ENCODE measurements around the gene NDFIP2.

Gene NDFIP2

GRCh38 chr13:79557666-79558065 lies 76.7 kb downstream of the NDFIP2 start:
- H3K79me2 ChIP-seq (ENCODE audit: insufficient read depth, low read length) = no peaks in the 10 kb centered on the region
- TF ChIP-seq EZH2phosphoT487 (IDR thresholded peaks at IDR 0.05; ENCODE audit: borderline replicate concordance) (no peak), CTCF (conservative IDR thresholded peaks at IDR 0.05; ENCODE audit: low read length) (no peak)
- H3K9ac ChIP-seq (ENCODE audit: low read depth, low read length, poor library complexity, severe bottlenecking) = no peak overlapping the region
- H3F3A ChIP-seq (ENCODE audit: low read depth) = no peaks in the 10 kb centered on the region
- no peaks in the 10 kb centered on the region for H3K4me1 ChIP-seq (ENCODE audit: insufficient read depth, low read length, poor library complexity, severe bottlenecking)
- no peak overlapping the region for H3K4me3 ChIP-seq (ENCODE audit: low read length, poor library complexity, severe bottlenecking)
- H3K27me3 ChIP-seq (ENCODE audit: insufficient read depth, low read length, poor library complexity, severe bottlenecking) = no peaks in the 10 kb centered on the region
- no peak overlapping the region for H3K4me2 ChIP-seq (ENCODE audit: low read depth, low read length, poor library complexity, severe bottlenecking)
- H3K9me3 ChIP-seq (ENCODE audit: insufficient read depth, low read depth, low read length) = peaks cover 2% of the 10 kb centered on the region; the same call in 1 of the 2 replicates
- no peak overlapping the region for H2AFZ ChIP-seq (ENCODE audit: low read length)
- no peaks in the 10 kb centered on the region for H4K20me1 ChIP-seq (ENCODE audit: insufficient read depth, low read length, poor library complexity, severe bottlenecking)
- H3K9me2 ChIP-seq (replicated peaks; ENCODE audit: low read depth, low read length) = no peaks in the 10 kb centered on the region
- H3K36me3 ChIP-seq (ENCODE audit: insufficient read depth, low read length) = no peaks in the 10 kb centered on the region

- no peak overlapping the region for H3K4me2 ChIP-seq (ENCODE audit: low read depth, low read length, poor library complexity, severe bottlenecking)
- no peak overlapping the region for H3K4me3 ChIP-seq (ENCODE audit: low read length, poor library complexity, severe bottlenecking)
- H3K9me3 ChIP-seq (ENCODE audit: insufficient read depth, low read depth, low read length) = peaks cover 6% of the 10 kb centered on the region; the same call in 1 of the 2 replicates
- H3K4me1 ChIP-seq (ENCODE audit: insufficient read depth, low read length, poor library complexity, severe bottlenecking) = no peaks in the 10 kb centered on the region
- no peaks in the 10 kb centered on the region for H3F3A ChIP-seq (ENCODE audit: low read depth)
- no peak overlapping the region for H3K9ac ChIP-seq (ENCODE audit: low read depth, low read length, poor library complexity, severe bottlenecking)
- no peak for TF ChIP-seq CTCF (conservative IDR thresholded peaks at IDR 0.05; ENCODE audit: low read length)
- no peak for TF ChIP-seq EZH2phosphoT487 (IDR thresholded peaks at IDR 0.05; ENCODE audit: borderline replicate concordance)
- H3K79me2 ChIP-seq (ENCODE audit: insufficient read depth, low read length) = no peaks in the 10 kb centered on the region
- no peaks in the 10 kb centered on the region for H3K36me3 ChIP-seq (ENCODE audit: insufficient read depth, low read length)
- H2AFZ ChIP-seq (ENCODE audit: low read length) = no peak overlapping the region
- no peaks in the 10 kb centered on the region for H3K27me3 ChIP-seq (ENCODE audit: insufficient read depth, low read length, poor library complexity, severe bottlenecking)
- no peaks in the 10 kb centered on the region for H3K9me2 ChIP-seq (replicated peaks; ENCODE audit: low read depth, low read length)
- H4K20me1 ChIP-seq (ENCODE audit: insufficient read depth, low read length, poor library complexity, severe bottlenecking) = no peaks in the 10 kb centered on the region
Observed at GRCh38 chr13:79560954-79561353, 80.0 kb downstream of the NDFIP2 start.

GRCh38 chr13:79562557-79562956 lies 81.6 kb downstream of the NDFIP2 start:
- Histone ChIP-seq H4K20me1 (ENCODE audit: insufficient read depth, low read length, poor library complexity, severe bottlenecking) (no peaks in the 10 kb centered on the region), H3K9me2 (replicated peaks; ENCODE audit: low read depth, low read length) (no peaks in the 10 kb centered on the region), H3K9me3 (ENCODE audit: insufficient read depth, low read depth, low read length) (peaks cover 6% of the 10 kb centered on the region; the same call in 1 of the 2 replicates), H3K27me3 (ENCODE audit: insufficient read depth, low read length, poor library complexity, severe bottlenecking) (no peaks in the 10 kb centered on the region), H3K36me3 (ENCODE audit: insufficient read depth, low read length) (no peaks in the 10 kb centered on the region), H3K9ac (ENCODE audit: low read depth, low read length, poor library complexity, severe bottlenecking) (no peak overlapping the region), H3K4me1 (ENCODE audit: insufficient read depth, low read length, poor library complexity, severe bottlenecking) (no peaks in the 10 kb centered on the region), H2AFZ (ENCODE audit: low read length) (no peak overlapping the region), H3F3A (ENCODE audit: low read depth) (no peaks in the 10 kb centered on the region), H3K4me2 (ENCODE audit: low read depth, low read length, poor library complexity, severe bottlenecking) (no peak overlapping the region), H3K4me3 (ENCODE audit: low read length, poor library complexity, severe bottlenecking) (no peak overlapping the region), H3K79me2 (ENCODE audit: insufficient read depth, low read length) (no peaks in the 10 kb centered on the region)
- no peak for TF ChIP-seq EZH2phosphoT487 (IDR thresholded peaks at IDR 0.05; ENCODE audit: borderline replicate concordance)
- TF ChIP-seq CTCF (conservative IDR thresholded peaks at IDR 0.05; ENCODE audit: low read length) = no peak

Measured in Loucy (cell line).